ENCODE measurements around the gene ARAP1. TPM values are rescaled to one million over a fixed set of nuclear protein-coding genes. Genes with fewer than 3 reads are reported as not detected.
"Not testable (repeated sequence)": the region's sequence is repeated elsewhere in the genome, so short reads cannot be mapped to it uniquely, and the experiment has no call there.

Gene ARAP1
- 86.2 TPM for total RNA-seq

DNA sequence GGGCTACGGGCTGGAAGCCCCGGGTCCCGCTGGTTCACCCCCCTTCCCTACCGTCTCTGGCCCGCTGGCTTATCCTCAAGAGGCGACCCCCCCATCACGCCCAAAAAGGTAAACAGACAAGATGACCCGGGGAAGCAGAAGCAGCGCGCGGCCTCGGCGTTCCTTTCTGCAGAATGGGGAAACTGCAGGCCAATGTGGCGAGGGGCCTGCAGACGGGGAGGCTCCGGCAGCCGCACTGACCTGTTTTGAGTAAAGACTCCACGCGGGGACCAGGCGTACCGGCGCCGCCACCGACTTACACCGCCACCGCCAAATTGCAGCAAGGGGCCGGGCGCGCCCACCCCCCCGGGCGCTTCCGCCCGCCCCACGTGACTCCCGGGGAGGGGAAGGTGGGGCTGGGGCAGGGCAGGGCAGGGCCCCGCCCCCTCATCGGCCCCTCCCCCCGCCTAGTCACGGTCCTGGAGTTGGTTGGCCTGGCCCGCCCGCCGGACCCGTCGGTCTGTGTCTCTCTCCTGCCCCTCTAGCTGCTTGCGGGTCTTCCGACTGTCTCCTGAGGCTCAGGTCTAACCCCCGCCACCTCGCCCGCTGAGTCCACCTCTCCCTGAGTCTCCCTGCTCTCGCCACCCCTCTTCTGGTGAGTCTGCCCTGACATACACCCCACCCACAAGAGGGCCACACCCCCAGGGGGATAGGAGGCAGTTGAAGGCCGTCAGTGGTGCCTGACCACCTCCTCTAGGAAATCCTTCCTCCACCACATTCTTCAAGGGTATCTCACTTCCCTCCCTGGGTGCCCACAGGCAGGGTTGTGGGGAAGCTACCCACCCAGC is at the start of gene ARAP1:
TSS of gene ARAP1 (minus strand) at position 321 of the 827 bp plus-strand sequence. CDS start 25,280 bp downstream, outside the sequence.
- peak; percentile 79 for DNase-seq (ENCODE audit: low spot score)

DNA sequence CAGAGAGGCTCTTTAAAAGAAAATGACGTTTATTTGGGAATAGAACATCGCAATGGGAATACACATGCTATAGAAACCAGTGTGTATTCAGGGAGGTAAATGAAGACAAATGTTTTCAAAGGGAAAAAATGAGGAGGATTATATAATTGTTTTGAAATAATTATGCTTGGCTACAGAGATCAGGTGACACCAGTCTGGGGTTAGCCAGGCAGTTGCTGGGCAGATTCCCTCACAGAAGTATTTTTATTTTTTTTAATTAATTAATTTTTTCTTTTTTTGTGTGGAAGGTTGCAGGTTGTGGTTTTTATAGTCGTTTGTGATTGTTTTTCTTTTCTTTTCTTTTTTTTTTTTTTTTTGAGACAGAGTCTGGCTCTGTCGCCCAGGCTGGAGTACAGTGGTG is 47.2 kb upstream of the ARAP1 start:
- no peak for DNase-seq (ENCODE audit: low spot score)

DNA sequence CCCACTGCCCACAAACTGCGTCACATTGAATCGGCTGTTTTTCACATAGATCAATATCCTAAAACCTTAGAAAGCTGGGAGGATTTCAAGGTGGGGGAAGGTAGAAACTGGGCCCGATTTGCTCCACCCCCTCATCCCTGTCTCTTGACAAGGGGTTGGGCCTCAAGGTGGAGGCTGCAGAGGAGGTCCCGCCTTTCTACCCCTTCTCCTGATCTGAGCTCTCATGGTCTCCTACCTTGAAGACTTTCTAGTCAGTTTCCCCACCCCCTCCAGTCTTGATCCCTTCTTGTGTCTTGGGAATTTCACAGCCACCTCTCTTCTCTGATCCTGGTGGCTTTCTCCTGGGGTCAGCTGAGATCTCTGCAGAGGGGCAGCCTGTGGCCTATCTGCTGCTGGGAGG is 46.2 kb upstream of the ARAP1 start:
- no peak for DNase-seq (ENCODE audit: low spot score)

DNA sequence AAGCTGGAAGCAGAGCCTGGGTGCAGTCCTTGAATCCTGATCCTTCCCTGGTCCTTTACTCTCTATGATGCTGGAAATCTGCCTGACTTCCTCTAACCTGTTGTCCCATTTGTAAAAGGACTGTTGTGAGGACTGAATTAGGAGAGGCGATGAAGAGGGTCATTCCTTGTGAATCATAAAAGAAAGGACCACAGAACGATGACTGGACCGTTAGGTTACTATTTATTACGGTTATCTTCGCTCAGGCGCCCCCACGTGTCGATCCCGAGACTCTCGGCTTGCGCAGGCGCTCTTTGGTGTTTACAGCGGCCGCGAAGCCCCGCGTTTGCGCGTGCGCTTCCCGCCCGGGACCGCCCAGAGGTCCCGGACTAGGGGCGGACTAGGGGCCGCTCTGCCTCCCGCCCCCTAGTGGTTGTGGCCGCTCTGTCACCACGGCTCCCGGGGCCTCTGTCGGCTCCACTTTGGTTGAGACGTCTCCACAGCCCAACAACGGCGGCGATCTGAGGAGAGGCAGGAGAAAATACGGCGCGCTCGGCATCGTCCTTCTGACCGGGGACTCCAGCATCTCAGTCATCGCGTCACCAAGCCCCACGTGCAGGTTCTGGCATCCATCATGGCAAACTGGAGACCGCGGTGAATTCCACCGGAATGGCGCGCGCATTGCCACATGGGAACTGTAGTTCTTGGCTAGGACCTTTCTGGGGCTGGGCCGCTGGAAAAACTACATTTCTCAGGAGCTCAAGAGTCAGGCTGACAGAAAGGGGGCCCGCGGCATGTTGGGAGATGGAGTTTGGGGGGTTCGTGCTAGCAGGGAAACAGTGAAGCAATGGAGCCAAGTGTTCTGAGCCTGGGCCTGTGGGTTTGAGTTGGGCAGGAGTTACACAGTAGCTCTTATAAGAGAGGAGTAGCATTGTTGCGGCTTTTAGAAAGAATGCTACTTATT is 41.5 kb upstream of the ARAP1 start, which contains the start of gene STARD10:
TSS of gene STARD10 (minus strand) at position 623 of the 943 bp plus-strand sequence. CDS start 12,866 bp downstream, outside the sequence.
- peak; percentile 95 for DNase-seq (ENCODE audit: low spot score)

DNA sequence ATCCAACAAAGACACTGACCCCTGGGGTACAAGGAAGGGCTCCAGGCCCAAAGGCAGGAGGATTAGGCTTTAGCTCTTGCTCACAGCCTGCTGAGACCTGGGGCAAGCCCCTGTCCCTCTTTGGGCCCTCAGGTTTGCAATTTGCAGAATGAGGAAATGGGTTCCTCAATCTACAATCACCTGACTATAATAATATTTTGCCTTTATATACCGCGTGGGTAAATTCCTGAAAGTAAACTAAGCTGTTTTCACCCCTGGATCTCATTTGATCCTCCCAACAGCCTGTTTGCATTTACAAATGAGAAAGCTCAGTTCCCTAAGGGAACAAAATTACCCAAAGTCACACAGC is 40.8 kb upstream of the ARAP1 start:
- DNase-seq (ENCODE audit: low spot score): no peak

DNA sequence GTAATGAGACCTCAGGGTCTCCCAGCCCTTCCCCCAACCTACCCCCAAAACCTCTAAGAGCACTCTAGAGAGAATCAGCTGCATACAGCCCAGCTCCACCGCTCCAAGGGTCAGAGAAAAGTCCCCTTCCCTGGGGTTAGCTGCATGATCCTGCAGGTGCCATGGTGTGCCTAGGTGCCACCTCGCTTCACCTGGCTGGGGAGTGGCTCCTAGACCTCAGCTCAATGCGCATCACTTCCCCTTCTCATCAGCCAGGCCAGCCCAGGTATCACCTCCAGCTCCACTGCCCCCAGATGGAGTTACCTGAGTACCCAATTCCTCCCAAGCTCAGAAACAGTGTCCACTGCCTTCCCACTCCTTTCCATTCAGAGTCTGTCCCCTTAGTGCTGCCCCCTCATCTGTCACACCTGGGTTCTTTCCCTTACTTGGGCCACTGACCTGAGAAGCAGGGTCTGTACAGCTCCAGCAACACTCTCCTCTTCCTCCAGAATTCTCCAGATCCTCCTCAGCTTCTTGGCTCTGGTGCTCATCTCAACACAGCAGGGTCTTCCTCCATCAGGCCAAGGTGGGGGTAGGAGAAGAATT is 40.3 kb upstream of the ARAP1 start:
- DNase-seq (ENCODE audit: low spot score): no peak

DNA sequence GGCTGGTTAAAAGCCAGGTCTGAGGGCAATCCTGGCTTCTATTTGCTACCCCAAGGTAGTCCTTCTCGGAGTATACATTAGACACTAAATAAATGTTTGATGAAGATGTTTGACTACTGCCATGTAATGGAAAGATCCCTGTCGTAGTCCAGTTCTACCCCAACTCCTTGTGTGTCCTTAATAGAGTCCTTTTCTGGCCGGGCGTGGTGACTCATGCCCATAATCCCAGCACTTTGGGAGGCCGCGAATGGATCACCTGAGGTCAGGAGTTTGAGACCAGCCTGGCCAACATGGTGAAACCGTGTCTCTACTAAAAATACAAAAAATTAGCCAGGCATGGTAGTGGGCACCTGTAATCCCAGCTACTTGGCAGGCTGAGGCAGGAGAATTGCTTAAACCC is 39.0 kb upstream of the ARAP1 start:
- DNase-seq (ENCODE audit: low spot score): not testable (repeated sequence)

DNA sequence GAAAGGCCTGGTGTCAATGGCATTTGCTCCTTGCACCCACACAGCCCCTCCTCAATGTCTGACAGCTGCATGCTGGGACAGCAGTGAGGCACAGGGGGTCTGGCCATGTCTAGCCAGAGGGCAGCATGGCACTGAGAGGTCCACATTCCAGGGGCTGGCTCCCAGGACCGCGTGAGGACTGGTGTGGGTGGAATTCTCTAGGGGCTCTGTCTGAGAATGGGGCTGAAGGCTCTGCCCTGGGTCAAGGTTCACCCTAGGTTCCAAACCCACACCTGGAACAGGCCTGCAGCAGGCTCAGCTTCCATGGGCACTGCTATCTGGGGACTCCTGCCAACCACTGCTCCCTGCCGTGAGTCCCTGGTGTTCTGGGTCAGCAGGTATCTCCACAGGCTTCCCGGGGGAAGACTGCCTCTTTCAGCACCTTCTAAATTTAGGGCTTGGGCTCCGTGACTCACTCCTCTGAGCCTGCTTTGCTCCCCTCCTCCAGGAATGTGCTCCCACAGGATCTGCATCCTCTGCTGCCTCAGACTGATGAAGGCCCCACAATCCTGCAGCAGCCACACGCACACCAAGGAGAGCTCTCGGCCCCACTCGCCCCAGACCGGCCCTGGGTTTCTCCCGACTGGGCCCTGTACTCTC is 37.4 kb upstream of the ARAP1 start:
- DNase-seq (ENCODE audit: low spot score): no peak

DNA sequence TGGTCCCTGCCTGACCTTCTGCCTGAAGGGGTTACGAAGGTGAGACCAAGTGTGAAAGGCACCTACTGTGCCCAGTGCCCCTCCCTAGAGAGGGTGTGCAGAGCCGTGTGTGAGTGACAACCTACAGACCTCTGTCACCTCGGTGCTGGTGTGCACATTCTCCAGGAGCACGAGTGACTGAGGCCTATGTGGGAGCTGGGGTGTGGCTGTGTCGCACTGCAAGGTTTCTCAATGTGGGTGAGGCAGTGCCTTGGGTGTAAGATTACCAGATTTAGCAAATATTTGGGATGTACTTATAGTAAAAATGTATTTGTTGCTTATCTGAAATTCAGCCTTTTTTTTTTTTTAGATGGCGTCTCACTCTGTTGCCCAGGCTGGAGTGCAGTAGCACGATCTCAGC is 36.0 kb upstream of the ARAP1 start:
- no peak for DNase-seq (ENCODE audit: low spot score)

DNA sequence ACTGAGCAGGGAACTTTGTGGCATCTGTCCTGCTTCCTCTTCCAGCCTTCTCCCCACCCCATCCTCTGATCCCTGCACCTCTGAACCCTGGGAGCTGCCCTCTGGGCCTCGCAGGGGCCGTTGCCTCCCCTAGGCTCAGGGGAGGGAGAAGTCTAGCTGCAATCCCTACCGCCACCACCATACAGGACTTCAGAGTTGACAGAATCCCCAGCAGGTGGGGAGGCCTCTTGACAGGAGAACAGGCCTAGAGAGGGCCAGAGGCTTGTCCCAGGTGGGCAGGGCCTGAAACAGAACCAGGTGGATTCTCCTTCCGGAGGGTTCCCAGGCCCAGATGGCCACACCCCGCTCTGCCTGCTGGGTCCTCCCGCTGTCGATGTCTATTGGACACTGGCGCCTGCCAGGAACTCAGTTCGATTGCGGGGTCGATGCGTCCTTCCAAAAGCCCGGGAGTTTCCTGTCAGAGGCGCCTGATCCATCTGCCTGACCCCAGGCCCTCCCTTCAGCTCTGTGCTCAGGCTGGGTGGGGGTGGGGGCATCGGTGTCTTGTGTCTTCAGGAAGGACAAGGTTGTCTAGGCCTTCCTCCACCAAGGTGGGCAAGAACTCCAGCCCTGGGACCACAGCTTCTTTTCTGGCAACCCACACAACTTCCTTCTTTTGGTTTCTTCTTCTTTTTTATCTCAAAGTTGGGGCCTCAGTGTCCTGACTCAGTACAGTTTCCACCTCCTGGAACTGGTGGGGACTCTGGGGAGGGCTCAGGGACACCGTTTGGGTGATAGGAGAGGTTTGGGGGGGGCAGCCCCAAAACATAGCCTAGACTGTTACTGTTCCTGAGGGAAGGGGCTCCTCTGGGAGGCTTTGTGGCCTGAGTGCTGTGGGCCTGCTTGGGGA is 35.3 kb upstream of the ARAP1 start:
- DNase-seq (ENCODE audit: low spot score): no peak

DNA sequence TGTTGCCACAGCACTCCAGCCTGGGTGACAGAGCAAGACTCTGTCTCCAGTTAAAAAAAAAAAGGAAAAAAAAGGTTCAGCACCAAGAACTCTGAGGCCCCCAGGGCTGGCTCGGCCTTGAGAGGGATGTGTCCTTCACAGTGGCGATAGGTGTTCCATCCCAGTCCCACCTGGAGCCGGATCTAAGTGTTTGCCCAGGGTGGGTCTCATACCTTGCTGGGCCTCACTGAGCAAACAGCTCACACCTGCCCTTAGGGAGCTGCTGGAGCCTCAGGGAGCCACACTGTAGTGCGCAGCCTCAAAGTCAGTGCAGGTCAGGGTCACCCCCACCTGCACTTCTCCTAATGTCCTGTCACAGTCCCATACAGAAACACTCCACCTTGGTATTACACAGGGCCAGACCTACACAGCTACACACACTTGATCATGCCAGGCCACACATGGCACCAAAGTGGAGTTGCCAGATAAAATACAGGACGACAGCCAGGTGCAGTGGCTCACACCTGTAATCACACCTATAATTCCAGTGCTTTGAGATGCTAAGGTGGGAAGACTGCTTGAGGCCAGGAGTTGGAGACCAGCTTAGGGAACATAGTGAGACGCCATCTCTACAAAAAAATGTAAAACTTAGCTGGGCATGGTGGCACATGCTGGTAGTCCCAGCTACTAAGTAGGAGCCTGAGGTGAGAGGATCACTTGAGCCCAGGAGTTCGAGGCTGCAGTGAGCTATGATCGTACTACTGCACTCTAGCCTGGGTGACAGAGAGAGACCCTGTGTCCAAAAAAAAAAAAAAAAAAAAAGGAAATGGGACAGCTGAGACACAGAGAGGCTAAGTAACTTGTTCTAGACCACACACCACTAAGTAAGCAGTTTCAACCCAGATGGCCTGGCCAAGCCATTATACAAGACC is 34.4 kb upstream of the ARAP1 start:
- no peak for DNase-seq (ENCODE audit: low spot score)

DNA sequence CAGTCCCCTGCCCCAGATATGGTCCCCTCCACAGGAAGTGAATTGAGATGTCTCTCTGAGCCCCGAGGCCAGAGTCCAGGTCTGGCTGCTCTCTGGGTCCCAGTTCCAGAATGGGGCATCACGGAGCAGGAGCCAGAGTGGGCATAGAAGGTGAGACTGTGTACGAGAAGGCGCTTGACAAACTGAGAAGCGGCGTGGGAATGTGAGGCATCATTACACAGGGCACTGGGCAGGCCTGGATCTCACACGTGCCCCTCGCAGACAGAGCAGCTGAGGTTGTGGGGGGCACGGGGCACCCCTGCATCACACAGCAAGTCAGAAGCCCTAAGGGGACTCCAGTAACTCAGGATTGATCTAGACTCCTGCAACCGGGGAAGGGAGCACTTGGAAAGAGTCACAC is 32.5 kb upstream of the ARAP1 start:
- no peak for DNase-seq (ENCODE audit: low spot score)

DNA sequence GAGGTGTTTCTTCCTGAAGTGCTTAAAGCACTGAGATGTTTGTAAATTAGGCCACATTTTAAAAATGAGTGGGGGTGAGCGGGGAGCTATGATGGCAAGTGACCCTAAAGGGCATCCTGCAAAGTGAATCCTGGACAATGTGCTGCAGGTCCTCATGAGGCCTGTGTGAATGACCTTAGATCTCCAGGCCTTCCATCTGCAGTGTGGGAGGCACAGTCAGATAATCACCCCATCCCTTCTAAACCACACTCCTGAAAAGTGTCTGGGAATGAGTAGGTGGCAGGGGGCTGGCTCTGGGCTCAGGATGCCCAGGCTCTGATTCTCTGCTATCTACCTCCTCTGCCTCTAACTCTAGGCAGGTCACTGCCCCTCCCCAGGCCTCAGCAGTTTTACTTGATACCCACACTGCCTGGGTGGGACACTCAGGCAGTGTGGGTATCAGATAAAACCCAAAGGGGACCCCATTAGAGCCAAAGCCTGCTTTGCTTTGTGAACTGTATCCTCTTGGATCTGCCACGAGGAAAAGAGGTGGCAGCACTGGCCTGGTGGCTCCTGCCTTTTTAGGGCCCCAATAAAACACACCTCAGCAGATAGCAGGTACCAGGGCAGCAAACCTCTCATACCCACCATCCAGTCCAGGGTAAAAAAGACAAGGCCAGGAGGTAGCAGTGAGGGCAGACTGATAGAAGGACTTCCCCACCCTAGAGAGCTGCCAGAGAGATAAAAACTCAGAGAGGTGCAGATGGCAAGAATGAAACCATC is 31.1 kb upstream of the ARAP1 start:
- no peak for DNase-seq (ENCODE audit: low spot score)

DNA sequence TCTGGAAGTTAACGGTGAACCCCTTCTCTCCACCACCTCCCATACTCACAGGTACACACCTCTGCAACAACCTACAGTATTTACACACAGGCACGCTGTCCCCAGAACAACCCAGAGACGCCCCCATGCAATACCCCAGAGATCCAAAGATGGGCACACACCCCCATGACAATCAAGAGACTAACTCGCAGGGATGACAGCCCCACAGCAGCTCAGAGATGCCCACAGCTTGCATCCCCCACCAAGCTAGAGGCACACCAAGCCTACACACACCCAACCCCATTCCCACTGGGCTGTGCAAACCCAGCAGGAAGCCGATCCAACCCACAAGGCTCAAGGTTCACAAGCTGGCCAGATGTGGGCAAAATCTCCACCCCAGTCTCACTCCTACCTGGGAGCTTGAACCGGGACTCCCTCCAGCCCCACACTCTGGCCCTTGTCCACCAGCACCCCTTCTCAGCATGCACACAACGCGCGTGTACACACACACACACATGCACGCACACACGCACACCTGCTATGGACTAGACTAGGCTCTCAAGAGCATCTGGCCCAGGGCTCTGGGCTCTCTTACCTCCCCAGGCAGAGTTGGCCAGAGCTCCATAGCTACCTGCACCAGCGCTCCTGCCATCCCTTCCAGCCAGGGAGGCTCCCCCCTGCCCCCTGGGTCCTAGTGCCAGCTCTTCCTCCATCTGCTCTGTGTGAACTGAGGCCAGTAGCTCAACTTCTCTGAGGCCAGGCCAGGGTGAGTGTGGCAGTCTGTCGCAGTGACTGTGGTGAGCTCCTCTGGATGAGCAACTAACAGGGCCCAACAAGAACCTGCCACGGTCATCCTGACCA is 30.1 kb upstream of the ARAP1 start:
- no peak for DNase-seq (ENCODE audit: low spot score)

DNA sequence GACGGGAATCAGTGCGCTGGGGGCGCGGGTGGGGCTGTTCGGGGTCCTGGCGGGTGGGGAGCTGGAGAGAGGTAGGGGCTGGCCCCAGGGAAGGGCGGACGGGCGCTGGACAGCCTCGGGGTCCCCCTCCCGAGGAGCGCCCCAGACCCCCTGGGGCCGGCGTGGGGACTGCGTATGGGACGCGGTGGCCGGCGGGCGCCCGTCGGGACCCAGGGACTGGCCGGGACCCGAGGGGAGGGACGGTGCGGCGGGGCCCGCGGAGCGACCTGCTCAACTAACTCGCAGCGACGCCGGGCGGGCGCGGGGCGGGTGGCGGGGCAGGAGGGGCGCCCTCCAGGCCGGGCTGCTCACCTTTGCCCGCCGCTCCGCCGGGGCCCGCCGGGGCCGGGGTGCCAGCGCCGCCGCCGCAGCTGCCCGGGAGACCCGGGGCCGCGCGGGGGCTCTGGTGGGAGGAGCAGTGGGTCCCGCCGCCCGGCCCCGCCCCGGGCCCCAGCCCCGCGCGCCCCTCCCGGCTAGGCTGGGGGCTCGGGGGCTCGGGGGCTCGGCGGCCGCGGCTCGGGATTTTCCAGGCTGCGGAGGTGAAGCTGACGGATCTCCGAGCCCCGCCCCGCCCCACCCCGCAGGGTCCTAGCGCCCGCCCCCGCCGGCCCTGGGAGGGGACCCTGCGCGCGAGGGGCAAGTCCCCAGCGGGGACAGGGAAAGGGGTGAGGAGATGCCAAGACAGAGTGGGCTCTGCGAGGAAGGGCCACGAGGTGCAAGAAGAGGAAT is 29.3 kb upstream of the ARAP1 start:
- no peak for DNase-seq (ENCODE audit: low spot score)

DNA sequence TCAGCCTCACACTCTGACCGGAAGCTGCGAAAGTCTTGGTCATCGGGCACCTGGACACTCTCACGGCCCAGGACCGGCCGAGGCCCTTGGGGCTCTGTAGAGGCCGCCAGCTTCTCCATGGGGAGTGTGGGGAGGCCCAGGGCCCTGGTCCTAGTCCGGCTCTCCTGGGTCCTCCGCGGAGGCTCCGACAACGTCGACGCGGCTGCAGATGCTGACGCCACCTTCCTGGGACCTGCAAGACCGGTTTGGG is 28.8 kb upstream of the ARAP1 start:
- peak; percentile 74 for DNase-seq (ENCODE audit: low spot score)

DNA sequence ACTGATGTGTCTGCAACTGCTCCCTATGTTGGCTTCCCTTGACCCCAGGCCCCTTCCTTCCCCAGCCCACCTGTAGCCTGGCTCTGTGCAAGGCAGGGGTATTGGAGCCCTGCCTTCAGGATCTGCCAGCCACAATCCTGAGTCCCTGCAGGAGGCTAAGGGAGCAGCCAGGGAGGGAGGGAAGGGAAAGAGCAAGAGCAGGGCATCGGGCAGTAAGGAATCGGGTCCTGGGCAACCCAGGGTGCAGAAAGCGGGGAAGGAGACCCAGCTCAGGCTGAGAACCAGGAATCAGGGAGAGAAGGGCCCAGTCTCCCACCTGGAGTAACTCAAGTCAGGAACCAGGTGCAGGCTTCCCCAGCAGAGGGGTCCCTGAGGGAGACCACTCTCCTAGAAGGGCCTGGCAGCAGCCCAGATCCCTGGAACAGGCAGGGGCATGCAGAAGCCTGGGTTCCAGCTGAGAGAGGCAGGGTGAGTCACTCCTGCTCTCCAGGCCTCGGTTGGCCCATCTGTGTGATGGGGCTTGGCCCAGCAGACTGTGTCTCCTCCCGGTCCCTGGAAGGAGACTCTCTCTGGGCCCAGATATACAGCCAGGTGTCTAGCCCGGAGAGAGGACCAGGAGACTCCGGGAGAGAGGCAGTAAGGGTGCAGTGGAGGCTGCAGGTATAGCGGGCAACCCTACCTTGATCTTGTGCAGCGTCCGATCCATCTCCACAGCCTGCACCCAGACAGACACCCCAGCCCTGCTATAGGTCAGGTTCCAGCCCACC is 28.3 kb upstream of the ARAP1 start:
- DNase-seq (ENCODE audit: low spot score): no peak

Data from ureter (tissue), 1 donor.